Kidney epithelial cell (primary cell): ENCODE results near the gene LINGO3. TPM values are rescaled to one million over a fixed set of nuclear protein-coding genes. Genes with fewer than 3 reads are reported as not detected.
"Not testable (repeated sequence)": the region's sequence is repeated elsewhere in the genome, so short reads cannot be mapped to it uniquely, and the experiment has no call there.

ENCODE experiments used
- DNase-seq: peaks from one replicate; pipeline ENCODE4 v3.0.0-alpha.2; 2010; ENCODE audit warnings: low read depth
- H3K27me3 ChIP-seq: 2 replicates; pipeline ENCODE4 v1.6.0; 2011; ENCODE audit warnings: low read length; ENCODE audit not compliant: control insufficient read depth, insufficient read depth
- H3K36me3 ChIP-seq: 2 replicates; pipeline ENCODE4 v1.5.1; 2011; ENCODE audit warnings: low read length; ENCODE audit not compliant: control insufficient read depth, insufficient read depth
- H3K4me3 ChIP-seq: 2 replicates; pipeline ENCODE4 v1.5.1; 2011; ENCODE audit warnings: low read depth, mild to moderate bottlenecking, control low read depth, low read length
- CTCF ChIP-seq: IDR thresholded peaks from 2 replicates; pipeline ENCODE4 v1.5.1; 2011; ENCODE audit warnings: mild to moderate bottlenecking, moderate library complexity, low read length, control low read depth, inconsistent platforms; ENCODE audit not compliant: insufficient read depth, poor library complexity, severe bottlenecking
- total RNA-seq: library from RNA; depleted of rRNA; stranded (reverse); fragments of >200 nt; gene quantifications from 2 replicates; pipeline ENCODE4 v1.2.3, GENCODE V29; 2015

The LINGO3 gene
- total RNA-seq, 1 donor from 2014 or later = not detected

GRCh38 chr19:2283835-2284507 is 24.0 kb downstream of the LINGO3 start:
- Histone ChIP-seq H3K27me3 (peaks cover 47% of the 10 kb centered on the region), H3K36me3 (no peaks in the 10 kb centered on the region), H3K4me3 (no peak overlapping the region)
- DNase-seq = no peak
- no peak for TF ChIP-seq CTCF

GRCh38 chr19:2282862-2283237 is 25.1 kb downstream of the LINGO3 start:
- no peak overlapping the region for H3K4me3 ChIP-seq
- no peak for DNase-seq
- peaks cover 36% of the 10 kb centered on the region for H3K27me3 ChIP-seq
- no peak for TF ChIP-seq CTCF
- no peaks in the 10 kb centered on the region for H3K36me3 ChIP-seq

- Histone ChIP-seq H3K36me3 (no peaks in the 10 kb centered on the region), H3K27me3 (peaks cover 30% of the 10 kb centered on the region), H3K4me3 (no peak within 1 kb of the TSS)
- DNase-seq = no peak
- TF ChIP-seq CTCF = no peak
Observed at GRCh38 chr19:2282062-2282861, 25.7 kb downstream of the LINGO3 start, which contains the start of gene PEAK3. Gene PEAK3, minus strand, starts transcription at chr19:2282175. Its CDS starts 1,244 bp downstream, at chr19:2280931.

GRCh38 chr19:2281265-2282061 is 26.5 kb downstream of the LINGO3 start:
- H3K4me3 ChIP-seq, H3K36me3 ChIP-seq, DNase-seq: not testable (repeated sequence)
- H3K27me3 ChIP-seq = peaks cover 24% of the 10 kb centered on the region

GRCh38 chr19:2280633-2281264 is 27.2 kb downstream of the LINGO3 start:
- Histone ChIP-seq H3K36me3 (no peaks in the 10 kb centered on the region), H3K4me3 (no peak overlapping the region), H3K27me3 (peaks cover 17% of the 10 kb centered on the region)
- DNase-seq = no peak
- no peak for TF ChIP-seq CTCF
